CD4-positive, alpha-beta T cell (primary cell): ENCODE measurements around the gene RAI1. TPM values are rescaled to one million over a fixed set of nuclear protein-coding genes. Genes with fewer than 3 reads are reported as not detected.
A peak's percentile ranks its signal among the peaks of the same experiment; 100 is the strongest.
"Not testable (repeated sequence)": the region's sequence is repeated elsewhere in the genome, so short reads cannot be mapped to it uniquely, and the experiment has no call there.

Source experiments
- ATAC-seq: fragments of 200-7000 bp; cut with Tn5 transposase; one replicate; pipeline ENCODE4 v1.10.0; 2022; ENCODE audit warnings: mild to moderate bottlenecking; ENCODE audit not compliant: poor library complexity
- CTCF ChIA-PET: fragments of 350-600 bp; sonication (Branson Sonifier 250); formaldehyde crosslinking; loops from one replicate; lab custom pipeline; 2021; ENCODE audit warnings: antibody characterized with exemption, inconsistent platforms; lab: Charles Lee
- POLR2A ChIA-PET: fragments of 350-600 bp; sonication (Branson Sonifier 250); formaldehyde crosslinking; loops from one replicate; lab custom pipeline; 2021; ENCODE audit warnings: antibody characterized with exemption, inconsistent platforms; lab: Charles Lee
- DNase-seq, 14 experiments: peaks; one replicate each; pipeline ENCODE4 v3.0.0-alpha.2; 2013 to 2020; ENCODE audit warnings: mixed read lengths in 2 of 14
- H3K27ac ChIP-seq, 2 donors: one replicate each; pipeline versions ENCODE4 v1.5.1 to v1.7.0; 2013; ENCODE audit warnings: low read length in 2 of 2, low read depth in 1 of 2, mild to moderate bottlenecking in 1 of 2
- H3K27me3 ChIP-seq, 2 experiments: 1 replicate in 1 of 2; 2 replicates in 1 of 2; pipeline versions ENCODE4 v1.6.1 to v1.7.0; 2013; ENCODE audit warnings: low read length in 2 of 2, control low read depth in 1 of 2, mild to moderate bottlenecking in 1 of 2, moderate library complexity in 1 of 2; ENCODE audit not compliant: insufficient read depth in 2 of 2, control insufficient read depth in 1 of 2
- H3K36me3 ChIP-seq: one replicate; pipeline ENCODE4 v1.6.1; 2013; ENCODE audit warnings: low read length, control low read depth; ENCODE audit not compliant: insufficient read depth
- H3K4me1 ChIP-seq: one replicate; pipeline ENCODE4 v1.6.1; 2013; ENCODE audit warnings: low read length, control low read depth; ENCODE audit not compliant: insufficient read depth
- H3K4me3 ChIP-seq: one replicate; pipeline ENCODE4 v1.5.1; 2013; ENCODE audit warnings: mild to moderate bottlenecking, low read length, moderate library complexity
- H3K9me3 ChIP-seq, 2 experiments: 1 replicate in 1 of 2; 2 replicates in 1 of 2; pipeline versions ENCODE4 v1.6.1 to v1.7.0; 2013; ENCODE audit warnings: low read length in 2 of 2, mild to moderate bottlenecking in 2 of 2, control low read depth in 1 of 2, moderate library complexity in 1 of 2; ENCODE audit not compliant: control insufficient read depth in 1 of 2, insufficient read depth in 1 of 2
- H3K27ac Mint-ChIP-seq: one replicate; pipeline ENCODE4 v1.8.0; 2020; ENCODE audit warnings: mixed read lengths
- H3K27me3 Mint-ChIP-seq: one replicate; pipeline ENCODE4 v1.8.0; 2021; ENCODE audit warnings: mixed read lengths
- H3K36me3 Mint-ChIP-seq: one replicate; pipeline ENCODE4 v1.8.0; 2021; ENCODE audit warnings: low read depth, mixed read lengths
- H3K4me1 Mint-ChIP-seq: one replicate; pipeline ENCODE4 v1.8.0; 2021; ENCODE audit warnings: low read depth, mixed read lengths
- H3K4me3 Mint-ChIP-seq: one replicate; pipeline ENCODE4 v1.8.0; 2020; ENCODE audit warnings: mild to moderate bottlenecking, mixed read lengths
- H3K9me3 Mint-ChIP-seq: one replicate; pipeline ENCODE4 v1.8.0; 2020; ENCODE audit warnings: mixed read lengths
- intact Hi-C, 2 experiments: fragments of 100-400 bp; cut with DNase I in 1 of 2; cut with micrococcal nuclease in 1 of 2; formaldehyde crosslinking; loops; one replicate each; pipeline versions ENCODE4 v1.15.1 to v1.9.0; 2023 to 2025; cut with DNase I, micrococcal nuclease
- total RNA-seq, 174 experiments: library from RNA in 2 of 174; stranded (reverse) in 2 of 174; gene quantifications; one replicate each; pipeline ENCODE4 v1.2.3 and lab custom pipeline; 2021 to 2026
- TF ChIP-seq, protein P1 (sequence below): fragments of 200-600 bp; IDR thresholded peaks from one replicate; pipeline ENCODE4 v1.8.0; 2022; ENCODE audit warnings: antibody characterized with exemption, mild to moderate bottlenecking

Gene RAI1
- total RNA-seq, 2 experiments from 2014 or later: 19.3 to 25.2 TPM

- DNase-seq (peak in 5 of 14 experiments; percentile 20 to 58 (median 46)), ATAC-seq (peak; percentile 29)
- H3K27me3 ChIP-seq: no peaks in the 10 kb centered on the region
- intact Hi-C loops: no loop called here
- no peak overlapping the region for H3K4me3 ChIP-seq
- CTCF ChIA-PET: no interaction called here
- TF ChIP-seq, protein P1, sequence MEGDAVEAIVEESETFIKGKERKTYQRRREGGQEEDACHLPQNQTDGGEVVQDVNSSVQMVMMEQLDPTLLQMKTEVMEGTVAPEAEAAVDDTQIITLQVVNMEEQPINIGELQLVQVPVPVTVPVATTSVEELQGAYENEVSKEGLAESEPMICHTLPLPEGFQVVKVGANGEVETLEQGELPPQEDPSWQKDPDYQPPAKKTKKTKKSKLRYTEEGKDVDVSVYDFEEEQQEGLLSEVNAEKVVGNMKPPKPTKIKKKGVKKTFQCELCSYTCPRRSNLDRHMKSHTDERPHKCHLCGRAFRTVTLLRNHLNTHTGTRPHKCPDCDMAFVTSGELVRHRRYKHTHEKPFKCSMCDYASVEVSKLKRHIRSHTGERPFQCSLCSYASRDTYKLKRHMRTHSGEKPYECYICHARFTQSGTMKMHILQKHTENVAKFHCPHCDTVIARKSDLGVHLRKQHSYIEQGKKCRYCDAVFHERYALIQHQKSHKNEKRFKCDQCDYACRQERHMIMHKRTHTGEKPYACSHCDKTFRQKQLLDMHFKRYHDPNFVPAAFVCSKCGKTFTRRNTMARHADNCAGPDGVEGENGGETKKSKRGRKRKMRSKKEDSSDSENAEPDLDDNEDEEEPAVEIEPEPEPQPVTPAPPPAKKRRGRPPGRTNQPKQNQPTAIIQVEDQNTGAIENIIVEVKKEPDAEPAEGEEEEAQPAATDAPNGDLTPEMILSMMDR: no peak
- H3K27ac Mint-ChIP-seq: peak overlapping the region; percentile 5
- no peaks in the 10 kb centered on the region for H3K27me3 Mint-ChIP-seq
- peaks cover 32% of the 10 kb centered on the region for H3K4me1 ChIP-seq
- H3K27ac ChIP-seq: no peak overlapping the region
- no peaks in the 10 kb centered on the region for H3K36me3 Mint-ChIP-seq
- H3K9me3 Mint-ChIP-seq: no peaks in the 10 kb centered on the region
- no peaks in the 10 kb centered on the region for H3K9me3 ChIP-seq
- POLR2A ChIA-PET: no interaction called here
- H3K4me3 Mint-ChIP-seq: peak overlapping the region; percentile 42
- peaks cover 44% of the 10 kb centered on the region for H3K4me1 Mint-ChIP-seq
- no peaks in the 10 kb centered on the region for H3K36me3 ChIP-seq
Observed at GRCh38 chr17:17675925-17676534, 5.2 kb upstream of the RAI1 start.

- DNase-seq: no peak
- no peaks in the 10 kb centered on the region for H3K9me3 ChIP-seq
- H3K4me1 ChIP-seq: peaks cover 32% of the 10 kb centered on the region
- CTCF ChIA-PET: no interaction called here
- Mint-ChIP-seq H3K27ac (peak overlapping the region; percentile 5), H3K36me3 (no peaks in the 10 kb centered on the region), H3K4me3 (peak overlapping the region; percentile 42), H3K4me1 (peaks cover 44% of the 10 kb centered on the region), H3K9me3 (no peaks in the 10 kb centered on the region), H3K27me3 (no peaks in the 10 kb centered on the region)
- no peaks in the 10 kb centered on the region for H3K36me3 ChIP-seq
- no peak overlapping the region for H3K4me3 ChIP-seq
- intact Hi-C loops: no loop called here
- no peak overlapping the region for H3K27ac ChIP-seq
- H3K27me3 ChIP-seq: no peaks in the 10 kb centered on the region
- TF ChIP-seq, protein P1: no peak
- POLR2A ChIA-PET: no interaction called here
- ATAC-seq: no peak
Observed at GRCh38 chr17:17676752-17677151, 4.5 kb upstream of the RAI1 start.

DNA sequence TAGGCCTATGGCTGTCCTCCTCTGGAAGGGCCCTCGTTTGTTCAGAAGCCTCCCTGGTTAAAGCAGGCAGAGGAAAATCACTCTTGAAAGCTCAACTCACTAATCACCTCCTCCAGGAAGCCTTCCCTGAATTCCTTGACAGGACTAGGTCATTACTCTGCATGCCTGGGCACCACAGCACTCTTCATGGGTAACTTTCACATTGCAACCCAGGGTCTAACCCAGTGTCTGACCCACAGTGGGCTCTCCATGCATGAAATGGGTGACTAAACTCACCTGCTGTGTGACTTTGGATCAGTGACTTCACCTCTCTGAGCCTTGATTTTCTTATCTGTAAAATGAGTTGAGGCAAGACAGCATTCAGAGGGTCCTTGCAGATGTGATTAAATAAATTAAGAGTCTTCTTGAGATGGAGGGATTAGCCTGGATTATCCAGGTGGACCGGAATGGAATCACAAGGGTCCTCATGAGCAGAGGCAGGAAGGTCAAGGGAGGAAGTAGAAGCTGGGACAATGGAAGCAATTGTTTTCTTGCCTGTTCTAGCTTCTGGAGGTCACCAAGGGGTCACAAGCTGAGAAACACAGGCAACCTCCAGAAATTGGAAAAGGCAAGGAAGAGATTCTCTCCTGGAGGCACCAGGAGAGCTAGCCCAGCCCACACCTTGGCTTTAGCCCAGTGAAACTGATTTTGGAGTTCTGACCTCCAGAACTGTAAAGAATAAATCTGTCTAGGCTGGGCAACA lies 3.8 kb upstream of the RAI1 start:
- TF ChIP-seq, protein P1: no peak
- ChIA-PET CTCF (no interaction called here), POLR2A (no interaction called here)
- Mint-ChIP-seq H3K27ac (no peak overlapping the region), H3K9me3 (no peaks in the 10 kb centered on the region), H3K27me3 (no peaks in the 10 kb centered on the region), H3K36me3 (no peaks in the 10 kb centered on the region), H3K4me1 (peaks cover 39% of the 10 kb centered on the region), H3K4me3 (no peak overlapping the region)
- H3K9me3 ChIP-seq: no peaks in the 10 kb centered on the region
- intact Hi-C loops: no loop called here
- H3K36me3 ChIP-seq: no peaks in the 10 kb centered on the region
- H3K27me3 ChIP-seq: no peaks in the 10 kb centered on the region
- H3K4me1 ChIP-seq: peaks cover 31% of the 10 kb centered on the region
- no peak for ATAC-seq
- no peak for DNase-seq
- no peak overlapping the region for H3K27ac ChIP-seq
- H3K4me3 ChIP-seq: no peak overlapping the region

DNA sequence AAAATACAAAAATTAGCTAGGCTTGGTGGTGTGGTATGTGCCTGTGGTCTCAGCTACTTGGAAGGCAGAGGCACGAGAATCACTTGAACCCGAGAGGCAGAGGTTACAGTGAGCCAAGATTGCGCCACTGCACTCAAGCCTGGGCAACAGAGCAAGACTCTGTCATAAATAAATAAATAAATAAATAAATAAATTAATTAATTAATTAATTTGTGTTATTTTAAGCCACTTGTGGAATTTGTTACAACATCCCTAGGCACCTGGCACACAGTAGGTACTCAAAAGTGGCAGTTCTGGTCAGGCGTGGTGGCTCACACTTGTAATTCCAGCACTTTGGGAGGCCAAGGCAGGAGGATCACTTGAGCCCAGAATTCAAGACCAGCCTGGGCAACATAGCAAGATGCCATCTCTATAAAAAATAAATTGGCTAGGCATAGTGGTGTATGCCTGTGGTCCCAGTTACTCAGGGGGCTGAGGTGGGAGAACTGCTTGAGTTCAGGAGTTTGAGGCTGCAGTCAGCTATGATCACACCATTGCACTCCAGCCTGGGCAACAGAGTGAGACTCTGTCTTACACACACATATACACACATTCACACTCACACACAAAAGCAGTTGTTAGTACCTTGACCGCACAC lies 3.1 kb upstream of the RAI1 start:
- POLR2A ChIA-PET: not testable (repeated sequence)
- H3K4me3 Mint-ChIP-seq: peak overlapping the region; percentile 18

More for the DNA sequence above, 3.1 kb upstream of the RAI1 start:
- CTCF ChIA-PET, H3K9me3 ChIP-seq, intact Hi-C loops, H3K27ac Mint-ChIP-seq, H3K36me3 ChIP-seq, H3K36me3 Mint-ChIP-seq, ATAC-seq, H3K27ac ChIP-seq, H3K4me3 ChIP-seq, H3K9me3 Mint-ChIP-seq, H3K27me3 Mint-ChIP-seq, H3K27me3 ChIP-seq, DNase-seq: not testable (repeated sequence)
- H3K4me1 Mint-ChIP-seq: peaks cover 37% of the 10 kb centered on the region
- H3K4me1 ChIP-seq: peaks cover 31% of the 10 kb centered on the region
